ENCODE data around the gene KLHDC7B.
A peak's percentile ranks its signal among the peaks of the same experiment; 100 is the strongest.

KLHDC7B gene

GRCh38 chr22:50508897-50509296, 36.8 kb upstream of the KLHDC7B start:
- DNase-seq (ENCODE audit: low read depth in 1 of 2, low spot score in 1 of 2), result no peak
- Histone ChIP-seq H3K27ac (replicated peaks) (peak overlapping the region; percentile 91), H3K4me3 (replicated peaks; ENCODE audit: insufficient read depth, low read length) (peak overlapping the region; percentile 67), H3K27me3 (ENCODE audit: insufficient read depth, poor library complexity, severe bottlenecking) (no peaks in the 10 kb centered on the region)
- TF ChIP-seq CTCF (IDR thresholded peaks at IDR 0.05; ENCODE audit: insufficient read depth, low read length), result no peak
- no peak for TF ChIP-seq SPI1 (IDR thresholded peaks at IDR 0.05; ENCODE audit: borderline replicate concordance, low read depth)
- no peak for TF ChIP-seq GABPA (IDR thresholded peaks at IDR 0.05; ENCODE audit: low read depth)
- no peak for TF ChIP-seq REST (IDR thresholded peaks at IDR 0.05; ENCODE audit: insufficient replicate concordance, low read depth)
- TF ChIP-seq POLR2AphosphoS5 (IDR thresholded peaks at IDR 0.05; ENCODE audit: low read depth), result no peak

GRCh38 chr22:50513175-50513574, 32.5 kb upstream of the KLHDC7B start:
- no peak overlapping the region for H3K4me3 ChIP-seq (replicated peaks; ENCODE audit: insufficient read depth, low read length)
- H3K27ac ChIP-seq (replicated peaks), result no peak overlapping the region
- H3K27me3 ChIP-seq (ENCODE audit: insufficient read depth, poor library complexity, severe bottlenecking), result no peaks in the 10 kb centered on the region
- no peak for TF ChIP-seq SPI1 (IDR thresholded peaks at IDR 0.05; ENCODE audit: borderline replicate concordance, low read depth)
- no peak for TF ChIP-seq GABPA (IDR thresholded peaks at IDR 0.05; ENCODE audit: low read depth)
- TF ChIP-seq REST (IDR thresholded peaks at IDR 0.05; ENCODE audit: insufficient replicate concordance, low read depth), result no peak
- TF ChIP-seq CTCF (IDR thresholded peaks at IDR 0.05; ENCODE audit: insufficient read depth, low read length), result no peak
- no peak for TF ChIP-seq POLR2AphosphoS5 (IDR thresholded peaks at IDR 0.05; ENCODE audit: low read depth)
- DNase-seq (ENCODE audit: low read depth in 1 of 2, low spot score in 1 of 2), result no peak

- no peak for TF ChIP-seq REST (IDR thresholded peaks at IDR 0.05; ENCODE audit: insufficient replicate concordance, low read depth)
- TF ChIP-seq GABPA (IDR thresholded peaks at IDR 0.05; ENCODE audit: low read depth), result no peak
- TF ChIP-seq SPI1 (IDR thresholded peaks at IDR 0.05; ENCODE audit: borderline replicate concordance, low read depth), result no peak
- no peak for TF ChIP-seq CTCF (IDR thresholded peaks at IDR 0.05; ENCODE audit: insufficient read depth, low read length)
- H3K4me3 ChIP-seq (replicated peaks; ENCODE audit: insufficient read depth, low read length), result no peak overlapping the region
These were observed 29.6 kb upstream of the KLHDC7B start for GRCh38 chr22:50516068-50516467.

More at GRCh38 chr22:50516068-50516467, 29.6 kb upstream of the KLHDC7B start:
- no peak overlapping the region for H3K27ac ChIP-seq (replicated peaks)
- DNase-seq (ENCODE audit: low read depth in 1 of 2, low spot score in 1 of 2), result no peak
- H3K27me3 ChIP-seq (ENCODE audit: insufficient read depth, poor library complexity, severe bottlenecking), result no peaks in the 10 kb centered on the region

All from HL-60 (cell line).